ENCODE measurements around the gene FAM168A.

The FAM168A gene

DNA sequence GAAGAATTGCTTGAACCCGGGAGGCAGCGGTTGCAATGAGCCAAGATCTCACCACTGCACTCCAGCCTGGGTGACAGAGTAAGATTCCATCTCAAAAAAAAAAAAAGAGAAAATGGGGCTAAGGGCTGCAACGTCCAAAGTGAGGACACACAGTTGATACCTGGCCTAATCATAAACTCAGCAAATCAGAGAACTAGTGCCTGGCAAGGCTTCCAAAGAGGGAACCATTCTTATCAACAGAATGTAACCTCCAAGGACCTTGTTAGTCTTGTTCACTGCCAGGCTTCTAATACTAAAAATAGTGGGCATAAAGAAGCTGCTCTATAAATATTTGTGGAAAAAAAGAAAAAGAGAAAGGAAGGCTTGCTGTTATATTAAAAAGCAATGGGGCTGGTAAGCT, 42.3 kb downstream of the FAM168A start:
- no peak for DNase-seq (ENCODE audit: low read depth)

DNA sequence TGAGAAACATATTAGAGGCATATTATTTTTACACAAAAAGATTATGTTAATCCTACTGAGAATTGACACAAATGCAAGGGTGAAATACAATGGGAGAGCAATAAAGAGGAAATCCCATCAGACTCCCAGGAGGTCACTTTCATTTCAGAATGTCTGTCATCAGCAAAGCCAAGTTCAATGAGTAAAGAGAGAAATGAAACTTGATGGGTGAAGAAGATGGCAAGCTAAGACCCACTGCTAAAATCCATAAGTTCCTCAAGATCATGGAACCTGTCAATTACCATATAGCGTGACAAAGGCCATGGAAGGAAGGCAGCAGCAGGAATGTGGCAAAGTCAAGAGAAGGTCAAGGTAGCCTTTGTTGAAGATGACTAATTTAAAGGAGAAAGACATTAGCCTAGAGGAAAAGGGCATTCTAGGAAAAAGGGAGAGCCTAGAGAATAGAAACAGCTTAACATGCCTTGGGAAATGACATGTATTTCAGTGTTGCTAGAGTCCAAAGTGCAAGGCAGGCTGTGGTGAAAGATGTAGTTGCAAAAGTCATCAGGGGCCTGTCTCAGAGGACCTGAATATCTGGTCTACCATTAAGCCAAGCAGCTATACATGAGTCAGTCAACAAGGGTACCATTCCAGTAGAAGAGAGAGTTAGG, 43.1 kb downstream of the FAM168A start:
- DNase-seq (ENCODE audit: low read depth) = no peak

GRCh38 chr11:73553266-73553665, 44.6 kb downstream of the FAM168A start:
- no peak for DNase-seq (ENCODE audit: low read depth)

DNA sequence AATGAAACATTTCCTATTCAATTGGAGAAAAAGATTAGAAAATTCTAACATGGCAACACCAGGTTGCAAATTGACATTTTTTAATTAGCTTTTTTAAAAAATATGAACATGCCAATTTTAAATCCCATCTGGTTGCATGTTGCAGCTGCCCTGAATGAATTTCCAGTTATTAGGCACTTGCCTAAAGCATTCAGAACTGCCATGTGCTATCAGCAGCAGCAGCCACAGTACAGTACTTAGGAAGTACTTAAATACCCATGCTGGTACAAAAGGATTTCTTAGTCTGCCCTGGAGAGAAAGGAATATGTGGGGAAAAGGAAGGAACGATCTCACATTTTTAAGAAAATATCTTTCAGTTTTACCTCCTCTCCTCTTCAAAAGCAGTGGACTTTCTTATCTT, 46.2 kb downstream of the FAM168A start:
- no peak for DNase-seq (ENCODE audit: low read depth)

GRCh38 chr11:73549376-73549775, 48.5 kb downstream of the FAM168A start:
- no peak for DNase-seq (ENCODE audit: low read depth)

GRCh38 chr11:73547706-73548595, 50.0 kb downstream of the FAM168A start:
- DNase-seq (ENCODE audit: low read depth) = no peak

DNA sequence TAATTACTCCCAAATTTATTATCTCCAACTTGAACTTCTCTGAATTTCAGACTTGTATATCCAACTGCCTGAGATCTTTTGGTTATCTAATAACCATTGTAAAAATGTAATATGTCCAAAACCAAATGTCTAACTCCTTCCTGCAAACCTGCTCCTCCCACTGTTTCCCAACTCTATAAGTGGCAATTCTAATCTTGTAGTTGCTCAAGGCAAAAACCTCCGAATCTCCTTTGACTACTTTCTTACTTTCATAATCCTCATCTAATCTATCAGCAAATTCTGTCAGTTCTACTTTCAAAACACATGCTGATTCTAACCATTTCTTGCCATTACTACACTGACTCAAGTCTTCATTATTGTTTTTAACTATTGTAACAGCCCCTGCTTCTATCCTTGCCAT, 55.7 kb downstream of the FAM168A start:
- DNase-seq (ENCODE audit: low read depth) = no peak

DNA sequence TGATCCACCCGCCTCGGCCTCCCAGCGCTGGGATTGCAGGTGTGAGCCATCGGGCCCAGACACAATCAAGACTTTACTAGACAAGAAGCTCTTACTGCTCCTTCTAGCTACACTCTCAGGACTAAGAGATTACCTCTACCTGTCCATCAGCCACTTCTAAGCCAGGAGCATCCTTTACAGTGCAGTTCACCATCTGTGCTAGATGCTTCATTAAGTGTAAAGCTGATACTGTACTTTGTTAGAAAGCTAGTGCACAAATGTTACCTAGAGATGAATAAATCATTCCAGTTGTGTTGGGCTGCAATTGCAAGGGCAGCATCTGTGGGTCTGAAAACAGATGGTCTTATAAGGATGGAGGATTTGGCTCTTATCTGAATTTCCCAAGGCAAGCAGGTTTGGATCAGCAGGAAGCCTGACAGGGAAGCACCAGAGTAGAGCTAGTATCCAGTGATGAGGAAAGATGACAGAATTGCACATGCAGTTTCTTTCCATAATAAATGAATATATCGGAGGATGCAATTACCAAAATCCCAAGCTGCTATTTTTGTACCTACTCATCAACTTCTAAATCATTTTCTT, 58.3 kb downstream of the FAM168A start:
- no peak for DNase-seq (ENCODE audit: low read depth)

- no peak for DNase-seq (ENCODE audit: low read depth)
Observed at GRCh38 chr11:73538381-73538872, 59.5 kb downstream of the FAM168A start.

DNA sequence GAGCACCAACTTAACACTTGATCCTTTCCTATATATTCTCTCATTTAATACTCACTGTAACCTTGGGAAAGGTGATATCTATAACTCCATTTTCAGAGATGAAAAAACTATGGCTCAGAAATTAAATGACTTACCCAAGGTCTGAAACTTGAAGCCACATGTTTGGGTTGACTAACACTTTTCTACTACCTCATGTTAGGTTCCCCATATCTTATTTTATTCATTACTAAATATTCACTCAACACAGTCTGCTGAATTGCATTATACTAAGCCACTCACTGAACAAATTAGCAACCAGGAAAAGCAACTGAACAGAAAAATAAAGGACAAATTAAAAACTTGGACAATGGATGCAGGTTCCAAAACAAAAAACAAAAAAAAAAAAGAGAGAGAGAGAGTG, 59.9 kb downstream of the FAM168A start:
- no peak for DNase-seq (ENCODE audit: low read depth)

DNA sequence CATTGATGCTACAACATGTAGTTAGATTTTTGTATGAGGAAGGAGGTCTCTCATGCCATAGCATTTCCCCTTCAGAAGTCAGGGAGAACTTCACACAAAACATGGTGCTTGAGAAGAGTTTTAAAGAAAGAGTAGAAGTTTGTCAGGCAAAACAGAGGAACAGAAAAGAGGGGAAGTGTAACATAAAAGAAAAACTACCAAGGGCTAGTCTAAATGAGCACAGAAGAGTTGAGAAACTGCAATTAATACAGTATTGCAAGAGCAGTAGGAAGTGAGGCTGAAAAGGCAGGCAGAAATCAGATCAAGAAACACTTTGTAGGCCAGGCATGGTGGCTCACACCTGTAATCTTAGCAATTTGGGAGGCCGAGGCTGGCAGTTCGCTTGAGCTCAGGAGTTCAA, 61.0 kb downstream of the FAM168A start:
- DNase-seq (ENCODE audit: low read depth) = no peak

- DNase-seq (ENCODE audit: low read depth) = no peak
Observed at GRCh38 chr11:73532310-73532709, 65.6 kb downstream of the FAM168A start.

DNA sequence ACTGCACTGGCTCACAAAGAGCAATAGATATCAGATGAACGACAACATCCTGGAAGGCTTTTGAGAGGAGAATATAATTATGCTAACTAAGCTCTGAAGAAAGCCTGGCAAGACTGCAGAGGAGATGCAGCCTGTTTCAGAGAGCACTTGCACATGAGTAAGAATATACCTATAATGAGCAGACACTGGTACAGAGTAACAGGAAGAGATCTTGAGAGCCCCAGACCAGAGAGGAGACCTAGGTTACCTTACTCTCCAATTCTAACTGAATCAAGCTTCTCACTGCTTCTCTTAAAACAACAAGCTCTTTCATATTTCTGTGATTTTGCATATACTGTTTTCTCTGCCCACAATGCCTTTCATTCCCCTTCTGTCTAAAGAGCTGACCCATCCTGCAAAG, 66.5 kb downstream of the FAM168A start:
- no peak for DNase-seq (ENCODE audit: low read depth)

DNA sequence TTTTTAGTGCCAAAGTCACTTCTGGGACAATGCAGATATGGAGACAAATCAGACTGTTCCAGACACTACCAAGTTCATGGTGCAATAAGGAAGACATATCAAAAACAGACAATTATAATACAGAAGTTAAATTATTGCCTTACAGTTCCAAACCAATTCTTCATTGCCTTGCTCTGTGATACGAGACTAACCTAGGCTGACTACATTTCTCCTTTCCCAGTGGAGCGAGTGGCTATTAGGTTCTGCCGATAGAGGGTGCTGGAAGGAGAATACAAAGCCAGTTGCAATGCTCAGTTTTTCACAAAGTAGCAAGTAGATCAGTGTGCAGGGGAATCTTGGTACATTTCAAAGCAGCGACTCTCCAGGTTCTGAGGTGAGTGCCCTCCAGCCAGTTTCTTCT, 67.8 kb downstream of the FAM168A start:
- DNase-seq (ENCODE audit: low read depth) = no peak

GRCh38 chr11:73529204-73529530, 68.7 kb downstream of the FAM168A start:
- no peak for DNase-seq (ENCODE audit: low read depth)

GRCh38 chr11:73528483-73529203, 69.3 kb downstream of the FAM168A start:
- no peak for DNase-seq (ENCODE audit: low read depth)

GRCh38 chr11:73528013-73528412, 69.9 kb downstream of the FAM168A start:
- no peak for DNase-seq (ENCODE audit: low read depth)

DNA sequence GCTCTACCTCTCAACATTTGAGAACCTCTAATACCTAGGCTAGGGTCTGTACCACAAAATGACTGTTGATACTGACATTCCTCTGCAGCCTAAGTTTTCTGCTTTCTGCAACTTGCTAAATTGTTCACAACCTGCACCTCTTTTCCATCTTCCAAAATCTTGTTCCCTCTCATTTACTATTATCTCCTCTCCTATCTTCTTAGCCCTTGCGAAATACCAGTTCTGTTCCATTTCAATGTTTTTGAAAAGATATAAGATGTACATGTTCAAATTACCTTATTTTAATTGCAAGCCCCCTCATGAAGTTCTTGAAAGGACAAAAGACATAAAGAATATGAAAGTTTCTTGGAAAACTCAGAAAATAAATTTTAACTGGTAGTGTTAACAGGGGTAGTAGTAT, 72.3 kb downstream of the FAM168A start:
- DNase-seq (ENCODE audit: low read depth) = no peak

GRCh38 chr11:73524774-73525173, 73.1 kb downstream of the FAM168A start:
- DNase-seq (ENCODE audit: low read depth) = no peak

GRCh38 chr11:73521621-73522020, 76.3 kb downstream of the FAM168A start:
- DNase-seq (ENCODE audit: low read depth) = no peak

DNA sequence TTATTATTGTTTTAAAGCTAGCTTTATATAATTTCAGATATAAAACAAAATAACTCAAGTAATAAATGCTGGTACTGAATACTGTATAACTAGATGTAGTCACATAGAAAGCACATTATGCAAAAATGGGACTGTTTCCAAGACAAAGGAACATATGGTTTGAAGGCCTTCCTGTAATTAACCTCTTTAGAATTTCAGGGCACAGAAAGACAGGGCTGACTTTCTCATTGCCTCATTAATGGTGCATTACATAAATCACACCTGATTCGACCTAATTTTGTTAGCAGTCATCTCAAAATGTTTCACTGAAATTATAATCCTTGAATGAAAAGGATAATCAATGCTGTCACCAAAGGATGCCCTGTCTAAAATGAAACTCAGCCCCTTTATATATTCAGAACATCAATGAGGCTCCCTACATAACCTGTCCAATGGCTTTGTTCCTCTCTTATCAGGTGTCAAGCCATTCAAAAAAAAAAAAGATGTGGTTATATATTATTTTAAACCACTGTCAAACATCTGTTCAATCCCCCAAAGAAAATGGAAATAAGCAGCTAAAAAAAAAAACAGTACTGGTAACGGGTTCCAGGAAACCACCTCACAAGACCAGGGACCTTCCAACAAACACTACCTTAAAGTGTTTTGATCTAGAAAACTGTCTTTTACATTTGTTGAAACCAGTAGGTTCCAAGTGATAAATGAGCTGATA, 77.4 kb downstream of the FAM168A start:
- no peak for DNase-seq (ENCODE audit: low read depth)

DNA sequence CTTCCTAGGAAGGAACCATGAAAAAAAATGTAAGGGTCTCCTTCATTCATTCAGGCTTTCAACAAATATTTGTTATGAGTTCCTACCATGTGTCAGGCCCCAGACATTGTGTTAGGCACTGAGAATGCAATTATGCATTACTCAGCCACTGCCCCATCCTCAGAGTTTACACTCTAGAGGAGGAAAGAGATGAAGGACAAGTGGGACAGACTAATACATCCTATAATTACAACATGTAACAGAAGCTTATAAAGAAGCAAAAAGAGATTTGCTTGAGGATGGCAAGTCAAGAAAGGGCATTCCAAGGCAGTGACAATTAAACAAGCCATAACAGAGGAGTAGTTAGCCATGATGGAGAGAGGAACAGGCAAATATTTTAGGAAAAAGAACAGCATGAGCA, 78.6 kb downstream of the FAM168A start:
- DNase-seq (ENCODE audit: low read depth) = no peak
